GM12878 (cell line): ENCODE data around the gene FGF12.

Experiments used
- CTCF ChIP-seq, 3 experiments: IDR thresholded peaks in 2 of 3; conservative IDR thresholded peaks in 1 of 3; 2 replicates each; pipeline ENCODE4 v1.5.1; 2011; ENCODE audit warnings: low read depth in 3 of 3, low read length in 3 of 3, mild to moderate bottlenecking in 3 of 3, control low read depth in 2 of 3, moderate library complexity in 2 of 3, inconsistent platforms in 1 of 3, mixed read lengths in 1 of 3; ENCODE audit not compliant: control insufficient read depth in 2 of 3, insufficient read depth in 1 of 3; ENCODE audit errors: extremely low read depth in 1 of 3
- FOS ChIP-seq: IDR thresholded peaks from 3 replicates; pipeline ENCODE4 v1.6.1; 2011; ENCODE audit warnings: borderline replicate concordance; ENCODE audit not compliant: insufficient read length; ENCODE audit errors: extremely low read depth
- POLR2A ChIP-seq: IDR thresholded peaks from 2 replicates; pipeline ENCODE4 v1.6.1; 2011; ENCODE audit warnings: low read depth, mild to moderate bottlenecking, low read length
- POLR2AphosphoS5 ChIP-seq: IDR thresholded peaks from 2 replicates; pipeline ENCODE4 v1.6.1; 2011; ENCODE audit warnings: mild to moderate bottlenecking, low read length, inconsistent platforms
- ZNF24 ChIP-seq: fragments of 450-650 bp; IDR thresholded peaks from 2 replicates; pipeline ENCODE4 v1.6.1; 2017; ENCODE audit warnings: antibody characterized with exemption, mild to moderate bottlenecking
- TF ChIP-seq, protein P1 (sequence below): fragments of 450-650 bp; IDR thresholded peaks from 2 replicates; pipeline ENCODE4 v1.6.1; 2017; ENCODE audit warnings: mild to moderate bottlenecking, moderate library complexity
- TF ChIP-seq, protein P2 (sequence below): fragments of 450-650 bp; IDR thresholded peaks from 2 replicates; pipeline ENCODE4 v1.6.1; 2018; ENCODE audit warnings: borderline replicate concordance, mild to moderate bottlenecking; ENCODE audit not compliant: partially characterized antibody

DNA sequence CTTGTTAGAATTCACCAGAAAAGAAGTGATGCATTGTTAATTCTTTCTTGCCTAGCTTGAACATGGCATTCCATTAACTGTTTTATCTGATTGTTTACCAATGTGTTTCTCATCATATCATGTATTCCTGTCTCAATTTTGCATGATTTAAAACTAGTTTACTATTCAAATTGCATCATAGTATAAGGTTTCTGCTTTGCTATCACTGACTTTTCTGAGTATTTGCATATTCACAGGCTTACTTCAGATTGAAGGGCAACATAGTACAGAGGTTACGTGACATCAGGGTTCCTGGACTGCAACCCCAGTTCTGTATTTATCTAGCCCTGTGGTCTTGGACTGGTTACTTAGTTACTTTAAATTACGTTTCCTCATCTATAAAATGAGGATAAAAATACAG lies 561.8 kb downstream of the FGF12 start:
- TF ChIP-seq POLR2AphosphoS5 (no peak), CTCF (IDR thresholded peaks at IDR 0.05 in 2 of 3, conservative IDR thresholded peaks at IDR 0.05 in 1 of 3; ENCODE audit: control insufficient read depth in 2 of 3, extremely low read depth in 1 of 3, insufficient read depth in 1 of 3, low read depth in 3 of 3, low read length in 3 of 3) (no peak), ZNF24 (no peak), FOS (no peak), POLR2A (no peak)
- TF ChIP-seq, protein P1, sequence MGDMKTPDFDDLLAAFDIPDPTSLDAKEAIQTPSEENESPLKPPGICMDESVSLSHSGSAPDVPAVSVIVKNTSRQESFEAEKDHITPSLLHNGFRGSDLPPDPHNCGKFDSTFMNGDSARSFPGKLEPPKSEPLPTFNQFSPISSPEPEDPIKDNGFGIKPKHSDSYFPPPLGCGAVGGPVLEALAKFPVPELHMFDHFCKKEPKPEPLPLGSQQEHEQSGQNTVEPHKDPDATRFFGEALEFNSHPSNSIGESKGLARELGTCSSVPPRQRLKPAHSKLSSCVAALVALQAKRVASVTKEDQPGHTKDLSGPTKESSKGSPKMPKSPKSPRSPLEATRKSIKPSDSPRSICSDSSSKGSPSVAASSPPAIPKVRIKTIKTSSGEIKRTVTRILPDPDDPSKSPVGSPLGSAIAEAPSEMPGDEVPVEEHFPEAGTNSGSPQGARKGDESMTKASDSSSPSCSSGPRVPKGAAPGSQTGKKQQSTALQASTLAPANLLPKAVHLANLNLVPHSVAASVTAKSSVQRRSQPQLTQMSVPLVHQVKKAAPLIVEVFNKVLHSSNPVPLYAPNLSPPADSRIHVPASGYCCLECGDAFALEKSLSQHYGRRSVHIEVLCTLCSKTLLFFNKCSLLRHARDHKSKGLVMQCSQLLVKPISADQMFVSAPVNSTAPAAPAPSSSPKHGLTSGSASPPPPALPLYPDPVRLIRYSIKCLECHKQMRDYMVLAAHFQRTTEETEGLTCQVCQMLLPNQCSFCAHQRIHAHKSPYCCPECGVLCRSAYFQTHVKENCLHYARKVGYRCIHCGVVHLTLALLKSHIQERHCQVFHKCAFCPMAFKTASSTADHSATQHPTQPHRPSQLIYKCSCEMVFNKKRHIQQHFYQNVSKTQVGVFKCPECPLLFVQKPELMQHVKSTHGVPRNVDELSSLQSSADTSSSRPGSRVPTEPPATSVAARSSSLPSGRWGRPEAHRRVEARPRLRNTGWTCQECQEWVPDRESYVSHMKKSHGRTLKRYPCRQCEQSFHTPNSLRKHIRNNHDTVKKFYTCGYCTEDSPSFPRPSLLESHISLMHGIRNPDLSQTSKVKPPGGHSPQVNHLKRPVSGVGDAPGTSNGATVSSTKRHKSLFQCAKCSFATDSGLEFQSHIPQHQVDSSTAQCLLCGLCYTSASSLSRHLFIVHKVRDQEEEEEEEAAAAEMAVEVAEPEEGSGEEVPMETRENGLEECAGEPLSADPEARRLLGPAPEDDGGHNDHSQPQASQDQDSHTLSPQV, result no peak
- TF ChIP-seq, protein P2, sequence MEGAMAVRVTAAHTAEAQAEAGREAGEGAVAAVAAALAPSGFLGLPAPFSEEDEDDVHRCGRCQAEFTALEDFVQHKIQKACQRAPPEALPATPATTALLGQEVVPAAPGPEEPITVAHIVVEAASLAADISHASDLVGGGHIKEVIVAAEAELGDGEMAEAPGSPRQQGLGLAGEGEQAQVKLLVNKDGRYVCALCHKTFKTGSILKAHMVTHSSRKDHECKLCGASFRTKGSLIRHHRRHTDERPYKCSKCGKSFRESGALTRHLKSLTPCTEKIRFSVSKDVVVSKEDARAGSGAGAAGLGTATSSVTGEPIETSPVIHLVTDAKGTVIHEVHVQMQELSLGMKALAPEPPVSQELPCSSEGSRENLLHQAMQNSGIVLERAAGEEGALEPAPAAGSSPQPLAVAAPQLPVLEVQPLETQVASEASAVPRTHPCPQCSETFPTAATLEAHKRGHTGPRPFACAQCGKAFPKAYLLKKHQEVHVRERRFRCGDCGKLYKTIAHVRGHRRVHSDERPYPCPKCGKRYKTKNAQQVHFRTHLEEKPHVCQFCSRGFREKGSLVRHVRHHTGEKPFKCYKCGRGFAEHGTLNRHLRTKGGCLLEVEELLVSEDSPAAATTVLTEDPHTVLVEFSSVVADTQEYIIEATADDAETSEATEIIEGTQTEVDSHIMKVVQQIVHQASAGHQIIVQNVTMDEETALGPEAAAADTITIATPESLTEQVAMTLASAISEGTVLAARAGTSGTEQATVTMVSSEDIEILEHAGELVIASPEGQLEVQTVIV, result no peak
